ENCODE results near the gene CHID1.

Gene CHID1

DNA sequence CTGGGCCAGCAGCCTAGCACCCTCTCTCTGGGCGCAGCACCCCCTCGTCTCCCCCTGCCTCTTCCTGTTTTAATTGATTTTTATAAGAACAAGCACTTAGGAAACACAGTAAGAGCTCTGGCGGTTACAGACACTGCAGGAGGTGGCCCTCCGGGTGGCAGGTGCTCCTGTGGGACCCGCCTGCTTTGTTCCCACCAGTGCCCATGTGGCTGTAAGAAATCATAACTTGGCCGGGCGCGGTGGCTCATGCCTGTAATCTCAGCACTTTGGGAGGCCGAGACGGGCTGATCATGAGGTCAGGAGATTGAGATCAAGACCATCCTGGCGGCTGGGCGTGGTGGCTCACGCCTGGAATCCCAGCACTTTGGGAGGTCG lies 49.5 kb downstream of the CHID1 start:
- no peak for DNase-seq

DNA sequence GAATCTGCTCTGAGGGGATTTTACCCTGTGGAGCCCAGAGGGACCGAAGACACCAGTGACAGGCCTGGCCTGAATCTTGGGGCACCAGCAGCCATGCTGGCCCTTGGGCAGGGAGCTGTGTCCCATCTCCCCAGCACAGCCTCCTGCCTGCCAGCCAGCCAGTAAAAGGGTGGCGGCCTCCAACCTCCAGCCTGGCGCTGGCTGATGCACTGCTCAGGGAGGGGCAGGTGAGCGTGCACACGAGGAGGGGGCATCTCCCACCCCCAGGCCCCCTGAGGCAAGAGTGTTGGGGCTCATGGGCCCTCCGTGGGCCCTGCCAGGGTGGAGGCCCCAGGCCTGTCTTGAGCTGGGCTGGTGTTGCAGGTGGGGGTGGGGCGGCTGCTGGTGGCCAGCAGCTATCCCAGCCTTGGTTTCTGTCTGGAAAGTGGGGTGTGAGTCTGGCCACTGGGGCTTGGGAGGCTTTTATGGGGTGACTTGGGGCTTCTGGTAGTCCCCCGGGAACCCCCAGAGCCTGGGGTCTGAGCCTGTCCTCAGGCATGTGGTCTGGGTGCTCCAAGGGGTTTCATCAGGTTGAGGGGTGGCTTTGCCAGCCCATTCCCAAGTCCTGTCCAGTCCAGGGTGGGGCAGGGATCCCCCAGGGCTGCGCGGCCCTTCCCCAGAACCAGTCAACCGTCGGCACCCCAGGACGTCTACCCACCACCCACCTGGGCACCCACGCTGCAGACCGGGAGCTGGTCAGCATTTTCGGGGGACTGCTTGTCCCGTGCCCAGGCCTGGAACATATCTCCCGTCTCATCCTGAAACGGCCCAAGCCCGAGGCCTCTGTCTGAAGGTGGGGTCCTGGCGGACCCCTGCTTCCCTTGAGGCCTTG lies 50.1 kb downstream of the CHID1 start:
- peak; percentile 45 for DNase-seq

DNA sequence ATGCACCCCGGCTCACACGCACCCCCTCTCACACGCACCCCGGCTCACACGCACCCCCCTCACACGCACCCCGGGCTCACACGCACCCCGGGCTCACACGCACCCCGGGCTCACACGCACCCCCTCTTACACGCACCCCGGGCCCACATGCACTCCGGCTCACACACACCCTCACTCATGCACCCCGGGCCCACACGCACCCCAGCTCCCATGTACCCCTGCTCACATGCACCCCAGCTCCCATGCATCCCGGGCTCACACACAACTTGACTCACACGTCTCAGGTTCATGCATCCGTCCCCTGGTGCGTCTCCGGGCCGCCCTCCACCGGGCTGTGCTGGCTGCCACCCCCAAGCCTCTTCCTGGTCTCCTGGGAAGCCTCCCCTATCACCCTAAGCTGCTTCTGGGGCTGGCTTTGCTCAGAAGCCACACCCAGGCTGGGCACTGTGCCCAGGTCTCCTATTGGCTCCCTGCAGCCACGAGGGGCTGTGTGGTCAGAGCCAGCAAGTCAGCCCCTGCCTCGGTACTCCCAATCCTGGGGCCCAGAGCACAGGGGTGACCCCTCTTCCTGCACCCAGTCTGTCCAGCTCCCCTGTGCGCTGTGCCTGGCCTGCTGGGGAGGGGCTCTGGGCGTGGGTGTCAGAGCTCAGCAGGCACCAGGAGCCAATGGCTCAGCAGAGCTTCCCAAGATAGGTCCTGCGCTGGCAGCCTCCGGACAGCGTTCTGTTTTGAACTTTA lies 51.0 kb downstream of the CHID1 start:
- peak; percentile 95 for DNase-seq

DNA sequence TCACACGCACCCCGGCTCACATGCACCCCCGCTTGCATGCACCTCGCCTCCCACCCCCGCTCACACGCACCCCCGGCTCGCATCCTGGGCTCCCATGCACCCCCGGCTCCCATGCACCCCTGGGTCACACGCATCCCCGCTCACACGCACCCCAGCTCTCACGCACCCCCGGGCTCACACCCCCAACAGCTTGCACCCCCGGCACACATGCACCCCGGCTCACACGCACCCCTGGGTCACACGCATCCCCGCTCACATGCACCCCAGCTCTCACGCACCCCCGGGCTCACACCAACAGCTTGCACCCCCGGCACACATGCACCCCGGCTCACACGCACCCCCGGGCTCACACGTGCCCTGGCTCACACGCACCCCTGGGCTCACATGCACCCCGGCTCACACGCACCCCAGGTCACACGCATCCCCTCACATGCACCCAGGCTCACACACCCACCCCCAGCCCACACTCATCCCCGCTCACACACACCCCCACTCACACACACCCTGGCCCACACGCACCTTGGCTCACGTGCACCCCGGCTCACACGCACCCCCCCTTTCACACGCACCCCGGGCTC lies 51.8 kb downstream of the CHID1 start:
- no peak for DNase-seq

DNA sequence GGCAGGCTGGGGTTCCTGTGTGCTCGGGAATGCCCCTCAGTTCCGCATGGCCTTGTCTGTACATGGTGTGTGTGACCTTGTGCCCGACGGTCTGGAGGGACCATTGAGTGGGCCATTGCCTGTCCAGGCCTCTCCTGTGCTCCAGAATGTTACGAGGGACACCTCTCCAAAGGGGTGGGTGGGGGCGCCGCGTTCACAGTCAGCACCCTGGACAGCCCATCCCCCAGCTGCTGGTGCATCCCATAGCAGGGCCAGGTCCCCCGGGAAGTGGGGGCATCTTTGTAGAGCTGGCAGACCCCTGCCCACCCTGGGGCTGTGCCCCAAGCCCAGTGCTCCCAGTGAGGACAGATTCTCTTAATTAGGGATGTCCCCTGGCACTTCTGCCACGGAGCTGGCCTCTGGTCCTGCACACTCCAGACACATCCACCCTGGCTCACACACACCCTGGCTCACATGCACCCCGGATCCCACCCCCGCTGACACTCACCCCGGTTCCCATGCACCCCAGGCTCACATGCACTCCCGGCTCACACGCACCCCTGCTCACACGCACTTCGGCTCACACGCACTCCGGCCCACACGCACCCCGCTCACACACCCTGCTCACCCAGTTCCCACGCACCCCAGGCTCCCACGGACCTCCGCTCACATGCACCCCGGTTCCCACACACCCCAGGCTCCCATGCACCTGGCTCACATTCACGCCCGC lies 52.4 kb downstream of the CHID1 start:
- DNase-seq: no peak

DNA sequence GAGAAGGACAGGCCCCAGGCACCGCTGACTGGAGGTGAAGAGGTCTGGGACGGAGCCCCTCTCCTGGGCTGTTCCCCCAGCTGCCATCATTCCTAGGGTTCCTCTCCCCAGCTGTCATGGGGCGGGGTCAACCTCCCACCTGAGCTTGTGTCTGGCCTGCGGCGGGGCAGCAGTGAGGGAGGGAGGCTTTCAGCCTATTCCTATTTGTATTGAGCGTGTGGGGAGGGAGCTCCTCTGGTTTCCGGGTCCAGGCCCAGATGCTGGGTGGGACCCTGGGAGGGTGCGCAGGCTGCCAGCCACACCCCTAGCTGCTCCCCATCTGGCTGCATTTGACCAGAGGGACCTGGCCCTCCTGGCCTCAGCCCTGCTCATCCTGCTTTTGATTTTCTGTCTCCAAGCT lies 54.2 kb downstream of the CHID1 start:
- DNase-seq: no peak

DNA sequence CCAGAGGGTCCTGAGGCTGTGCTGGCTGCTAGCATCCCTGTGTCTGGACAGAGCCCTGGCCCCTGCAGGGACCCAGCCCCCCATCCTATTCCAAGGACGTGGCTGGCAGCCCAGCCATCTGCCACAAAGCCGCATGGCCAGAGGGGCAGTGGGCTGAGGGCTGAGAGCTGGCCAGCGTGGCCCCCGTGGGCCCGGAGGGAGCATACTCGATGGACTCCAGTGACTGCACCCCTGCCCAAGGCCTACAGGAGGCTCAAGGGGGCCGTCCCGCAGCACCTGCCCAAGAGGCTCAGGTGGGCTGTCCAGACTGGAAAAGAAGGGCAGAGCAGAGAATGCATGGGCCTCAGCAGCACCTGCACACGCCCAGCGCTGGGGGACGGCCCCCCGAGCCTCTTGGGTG lies 54.8 kb downstream of the CHID1 start:
- no peak for DNase-seq

DNA sequence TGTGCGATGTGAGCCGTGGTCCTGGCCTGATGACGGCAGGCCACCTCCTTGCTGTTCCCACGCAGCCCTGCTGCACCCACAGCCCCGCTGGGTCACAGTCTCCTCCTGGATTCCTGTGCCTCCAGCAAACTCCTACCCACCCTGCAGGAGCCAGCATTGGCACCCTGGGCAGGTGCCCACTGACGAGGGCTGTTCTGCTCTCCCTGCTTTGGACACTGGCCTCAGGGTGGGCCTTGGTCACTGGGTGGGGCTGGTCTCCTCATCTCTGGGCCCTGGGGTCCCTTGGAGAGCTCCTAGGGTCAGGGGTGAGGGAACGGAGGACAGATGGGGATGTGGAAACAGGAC lies 55.3 kb downstream of the CHID1 start:
- no peak for DNase-seq

DNA sequence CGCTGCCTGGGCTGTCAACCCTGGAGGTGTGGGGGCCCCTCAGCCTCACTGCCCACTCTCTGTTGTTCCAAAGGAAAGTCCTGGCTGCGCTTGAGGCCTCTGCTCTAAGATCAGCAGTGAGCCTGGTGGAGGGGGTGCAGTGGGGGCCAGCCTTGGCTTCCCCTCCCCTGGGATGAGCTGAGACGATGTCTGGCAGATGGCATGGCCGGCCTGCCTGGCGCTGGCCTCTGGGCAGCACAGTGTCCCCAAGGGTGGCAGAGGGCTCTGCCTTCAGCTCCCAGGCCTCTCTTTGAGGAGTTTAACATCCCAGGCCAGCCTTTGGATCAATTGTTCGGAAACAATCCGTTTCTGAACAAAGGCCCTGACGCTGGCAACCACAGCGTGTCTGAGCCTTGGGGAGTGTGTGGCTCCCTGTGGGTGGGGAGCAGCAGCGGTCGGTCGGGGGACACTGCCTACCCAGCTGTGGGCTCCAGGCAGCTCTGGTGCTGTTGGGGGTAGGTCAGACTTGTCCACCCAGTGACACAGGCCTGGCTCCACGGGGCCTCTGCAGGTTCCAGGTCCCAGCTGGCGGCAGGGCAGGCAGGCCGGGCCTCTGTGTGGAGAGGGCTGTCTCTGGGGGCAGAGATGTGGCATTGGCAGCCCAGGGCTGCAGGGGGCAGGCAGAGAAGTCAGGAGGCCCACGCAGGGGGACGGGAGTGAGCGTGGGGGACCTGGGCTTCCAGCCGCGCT lies 55.8 kb downstream of the CHID1 start:
- no peak for DNase-seq

DNA sequence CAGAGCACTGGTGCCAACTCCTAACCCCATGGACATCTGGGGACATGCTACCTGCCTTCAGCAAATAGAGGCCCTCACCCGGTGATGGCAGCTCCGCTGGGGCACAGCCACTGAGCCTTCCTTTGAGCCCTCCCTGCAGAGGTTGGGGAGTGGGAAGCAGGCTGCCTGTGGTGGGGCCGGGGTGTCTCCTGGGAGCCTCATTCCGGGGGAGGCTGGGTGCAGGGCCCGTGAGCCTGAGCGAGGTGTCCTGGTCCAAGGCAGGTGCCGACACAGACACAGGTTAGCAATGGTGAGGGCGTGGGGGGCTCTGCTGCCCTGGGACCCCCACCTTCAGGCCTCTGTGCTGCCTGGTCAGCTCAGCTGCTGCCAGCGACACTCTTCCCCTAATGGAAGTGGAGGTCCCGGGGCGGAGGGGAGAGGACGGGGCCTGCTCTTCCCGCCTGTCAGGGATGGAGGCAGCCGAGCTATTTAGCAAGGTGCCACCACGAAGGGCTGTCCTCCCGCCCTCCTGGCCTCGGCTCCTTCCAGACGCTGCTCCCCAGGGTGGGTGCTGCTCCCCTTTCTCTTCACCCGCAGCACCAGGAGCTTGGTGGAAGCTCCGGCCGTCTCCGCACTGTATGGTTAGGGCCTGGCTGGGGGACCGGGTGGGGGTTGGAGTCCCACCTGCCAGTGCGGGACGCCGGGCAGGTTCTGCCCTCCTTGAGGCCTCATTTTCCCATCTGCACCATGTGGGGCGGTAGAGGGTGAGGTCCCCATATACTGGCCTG lies 56.7 kb downstream of the CHID1 start:
- no peak for DNase-seq

DNA sequence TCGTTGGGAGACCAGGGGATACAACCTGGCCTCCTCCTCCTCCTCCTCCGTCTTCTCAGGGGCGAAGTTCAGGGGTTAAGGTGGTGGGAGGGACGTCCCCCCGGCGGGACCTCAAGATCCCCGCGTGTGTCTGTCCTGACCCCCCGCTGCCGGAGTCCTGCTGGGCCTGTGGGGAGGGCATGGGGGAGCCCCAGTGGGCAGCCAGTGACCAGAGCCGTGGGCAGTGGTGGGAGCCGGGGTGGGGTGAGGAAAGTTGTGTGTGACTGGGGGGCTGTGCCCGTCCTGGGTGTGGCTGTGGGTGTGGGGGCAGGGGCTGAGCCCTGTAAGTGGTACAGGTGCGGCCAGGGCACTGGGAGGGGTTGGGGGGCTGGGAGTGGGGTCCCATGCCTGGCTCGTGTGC lies 57.8 kb downstream of the CHID1 start:
- DNase-seq: no peak

DNA sequence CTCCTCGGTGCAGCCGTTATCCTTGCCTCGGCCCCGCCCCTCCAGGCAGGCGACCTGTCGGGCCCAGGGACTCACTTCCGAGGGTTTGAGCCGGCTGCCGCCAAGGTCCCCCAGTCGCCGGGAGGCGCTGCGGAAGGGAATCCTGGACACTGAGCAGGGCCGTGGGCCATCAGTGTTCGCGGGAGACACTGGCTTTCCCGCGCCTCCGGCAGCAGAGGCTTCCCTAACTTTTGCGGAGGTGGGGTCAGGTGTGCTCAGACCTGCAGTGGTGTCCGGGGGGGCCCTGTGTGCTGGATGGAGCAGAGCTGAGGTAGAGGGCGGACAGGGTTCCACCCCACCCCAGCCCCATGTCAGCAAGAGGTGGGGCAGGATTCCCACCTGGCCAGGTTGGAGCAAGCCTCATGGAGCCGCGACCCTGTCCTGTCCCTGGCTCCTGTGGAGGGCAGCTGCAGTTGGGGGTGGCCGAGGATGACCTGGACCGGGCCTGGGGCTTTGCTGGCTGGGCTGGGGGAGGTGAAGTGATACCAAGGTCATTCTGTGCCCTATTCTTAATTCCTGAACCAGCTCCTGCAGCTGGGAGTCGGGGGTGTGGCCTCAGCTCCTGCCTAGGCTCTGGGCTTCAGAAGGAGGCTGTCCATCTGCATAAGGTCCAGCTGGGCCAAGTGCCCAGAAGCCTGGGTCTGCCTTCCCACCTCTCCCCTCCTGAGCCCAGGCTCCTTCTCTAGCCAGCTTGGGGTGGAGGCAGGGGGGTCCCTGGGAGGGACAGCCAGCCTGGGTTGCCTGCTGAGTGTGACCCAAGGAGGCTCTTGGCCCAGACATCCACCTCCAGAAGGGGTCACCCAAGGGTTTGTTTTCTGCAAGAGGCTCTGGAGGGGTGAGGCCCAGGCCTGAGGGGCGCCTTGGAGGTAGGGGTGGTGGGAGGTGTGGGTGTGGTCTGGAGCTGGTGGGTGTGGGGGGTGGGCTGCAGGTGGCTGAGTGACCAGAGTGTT lies 59.5 kb downstream of the CHID1 start:
- DNase-seq: peak; percentile 46

DNA sequence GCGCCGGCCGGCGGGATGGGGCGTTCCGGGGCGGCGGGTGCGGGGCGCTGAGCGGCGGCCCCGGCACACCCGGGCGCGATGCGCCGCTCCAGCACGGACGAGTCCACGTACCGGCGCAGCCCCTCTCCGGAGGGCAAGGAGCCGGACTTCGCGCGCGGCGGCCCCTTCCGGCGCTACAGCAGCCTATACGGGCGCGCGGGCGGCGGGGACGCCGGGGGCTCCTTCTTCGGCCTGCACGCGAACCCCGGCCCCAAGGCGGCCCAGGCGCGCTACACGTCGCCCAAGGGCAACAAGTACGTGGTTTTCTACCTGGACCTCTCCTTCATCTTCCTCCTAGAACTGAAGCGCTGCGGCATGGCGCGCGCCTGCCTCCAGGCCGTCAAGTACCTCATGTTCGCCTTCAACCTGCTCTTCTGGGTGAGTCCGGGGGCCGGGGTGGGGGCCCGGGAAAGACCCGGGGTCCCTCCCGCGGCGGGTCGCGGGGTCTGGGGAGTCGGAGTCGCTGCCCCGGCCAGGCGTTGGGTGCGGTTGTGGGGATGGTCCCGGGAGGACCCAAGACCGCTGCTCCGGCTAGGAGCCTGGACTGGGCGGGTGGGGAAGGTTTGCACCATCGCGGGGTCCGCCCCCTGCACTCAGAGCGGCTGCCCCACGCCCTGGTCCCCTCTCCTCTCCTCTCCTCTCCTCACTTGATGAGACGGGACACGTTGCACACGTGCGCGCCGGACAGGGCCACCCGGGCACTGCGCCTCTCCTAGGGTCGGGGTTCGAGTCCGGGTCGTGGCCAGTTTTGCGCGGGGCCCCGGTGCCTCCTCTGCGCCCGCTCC lies 60.4 kb downstream of the CHID1 start:
- no peak for DNase-seq

DNA sequence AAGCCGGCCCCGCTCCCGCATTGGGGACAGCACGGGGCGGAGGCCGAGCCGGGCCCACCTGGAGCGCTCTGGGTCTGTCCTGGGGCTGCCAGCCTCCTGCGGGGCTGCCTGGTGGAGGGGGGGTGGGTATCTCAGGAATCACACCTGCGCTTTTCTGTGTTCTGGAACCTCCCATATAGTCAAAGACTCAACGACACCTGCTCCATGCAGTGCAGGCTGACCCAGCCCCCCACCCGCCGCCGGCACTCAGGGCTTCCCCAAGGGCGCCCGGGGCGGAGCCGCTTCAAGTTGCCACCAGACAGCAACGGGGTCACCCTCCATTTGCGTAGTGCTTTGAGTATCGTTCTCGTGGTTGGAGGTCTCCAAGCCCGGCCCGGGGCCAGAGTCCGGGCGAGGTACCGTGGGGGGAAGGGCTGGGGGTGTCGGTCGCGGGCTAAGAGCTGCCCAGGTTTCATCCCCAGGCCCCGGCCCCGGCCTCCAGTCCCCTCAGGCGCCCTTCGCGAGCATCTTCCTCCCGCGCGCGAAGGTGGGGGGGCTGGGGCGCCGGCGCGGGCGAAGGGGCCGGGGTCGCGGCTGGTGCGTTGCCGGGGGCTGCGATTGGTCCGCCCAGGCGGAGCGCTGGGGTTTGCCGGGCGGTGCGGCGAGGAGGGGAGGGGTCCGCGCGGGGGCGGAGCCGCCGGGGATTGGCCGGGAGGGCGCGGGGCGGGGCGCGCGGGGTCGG lies 61.3 kb downstream of the CHID1 start:
- no peak for DNase-seq

DNA sequence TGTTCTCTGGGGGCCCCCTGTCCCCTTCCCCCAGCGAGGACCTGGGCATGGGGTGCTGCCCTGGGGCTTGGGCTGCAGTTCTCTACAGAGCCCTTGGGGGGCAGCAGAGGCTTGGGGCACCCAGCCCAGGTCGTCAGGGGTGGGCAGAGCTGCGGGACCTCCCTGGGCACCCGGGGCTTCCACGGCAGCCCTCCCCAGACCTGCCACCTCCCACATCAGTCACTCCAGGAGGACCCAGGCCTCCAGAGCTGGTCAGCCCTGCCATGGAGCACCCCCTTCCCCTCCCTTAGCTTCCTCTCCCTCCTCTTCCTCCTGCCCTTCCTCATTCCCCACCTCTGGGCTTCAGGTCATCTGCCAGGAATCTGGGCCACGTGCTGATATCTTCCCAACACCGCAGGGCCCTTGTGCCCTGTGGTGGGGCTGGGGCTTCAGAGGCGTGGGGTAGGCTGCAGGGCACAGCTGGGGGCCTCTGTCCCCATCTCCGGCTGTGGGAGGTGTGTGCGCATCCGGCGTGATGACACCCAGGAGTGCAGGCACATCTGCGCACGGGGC lies 62.2 kb downstream of the CHID1 start:
- peak; percentile 58 for DNase-seq

DNA sequence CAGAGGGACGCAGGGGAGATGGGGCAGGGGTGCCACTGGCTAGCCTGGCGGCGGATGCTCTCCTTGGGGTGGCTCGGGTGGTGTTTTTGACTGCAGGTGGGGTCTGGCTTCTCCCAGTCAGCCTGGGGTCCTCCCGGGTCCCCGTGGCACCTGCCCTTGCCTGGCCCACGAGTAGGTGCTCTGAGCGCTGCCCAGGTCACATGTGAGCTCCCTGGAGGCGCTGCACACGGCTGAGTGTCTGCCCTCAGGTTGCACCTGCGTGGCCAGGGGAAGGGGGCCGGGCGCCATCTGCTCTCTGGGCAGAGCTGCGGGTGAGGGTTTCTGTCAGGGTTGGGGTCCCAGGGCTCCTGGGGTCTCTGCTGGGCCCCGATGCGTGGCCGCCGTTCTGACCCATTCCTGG lies 62.7 kb downstream of the CHID1 start:
- DNase-seq: no peak

DNA sequence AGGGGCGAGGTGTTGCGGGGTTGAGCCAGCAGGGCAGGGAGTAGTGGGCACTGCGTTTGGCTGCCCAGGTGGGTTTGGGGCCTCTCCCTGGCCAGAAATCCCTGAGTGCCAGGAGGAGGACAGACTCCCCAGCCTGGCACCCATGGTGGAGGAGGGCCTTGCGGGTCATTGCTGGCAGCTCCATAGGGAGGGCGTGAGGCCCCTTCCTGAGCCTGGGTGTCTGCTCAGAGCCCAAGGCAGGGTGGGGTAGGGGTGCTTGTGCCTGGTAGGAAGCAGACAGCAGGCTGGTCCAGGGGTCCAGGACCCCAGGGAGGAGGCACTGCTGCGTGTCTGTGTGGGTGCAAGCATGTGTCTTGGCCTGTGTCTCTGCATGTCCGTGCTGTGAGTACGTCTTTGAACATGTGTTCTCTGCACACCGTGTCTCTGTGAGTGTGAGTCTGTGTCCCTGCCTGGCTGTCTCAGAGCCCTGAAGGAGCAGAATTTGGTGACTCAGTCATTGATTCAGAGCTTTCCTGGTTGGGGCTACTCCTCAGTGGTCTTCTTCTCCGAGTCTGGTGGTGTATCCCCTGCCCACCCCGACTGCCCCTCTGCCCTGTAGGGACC lies 64.0 kb downstream of the CHID1 start:
- DNase-seq: no peak

DNA sequence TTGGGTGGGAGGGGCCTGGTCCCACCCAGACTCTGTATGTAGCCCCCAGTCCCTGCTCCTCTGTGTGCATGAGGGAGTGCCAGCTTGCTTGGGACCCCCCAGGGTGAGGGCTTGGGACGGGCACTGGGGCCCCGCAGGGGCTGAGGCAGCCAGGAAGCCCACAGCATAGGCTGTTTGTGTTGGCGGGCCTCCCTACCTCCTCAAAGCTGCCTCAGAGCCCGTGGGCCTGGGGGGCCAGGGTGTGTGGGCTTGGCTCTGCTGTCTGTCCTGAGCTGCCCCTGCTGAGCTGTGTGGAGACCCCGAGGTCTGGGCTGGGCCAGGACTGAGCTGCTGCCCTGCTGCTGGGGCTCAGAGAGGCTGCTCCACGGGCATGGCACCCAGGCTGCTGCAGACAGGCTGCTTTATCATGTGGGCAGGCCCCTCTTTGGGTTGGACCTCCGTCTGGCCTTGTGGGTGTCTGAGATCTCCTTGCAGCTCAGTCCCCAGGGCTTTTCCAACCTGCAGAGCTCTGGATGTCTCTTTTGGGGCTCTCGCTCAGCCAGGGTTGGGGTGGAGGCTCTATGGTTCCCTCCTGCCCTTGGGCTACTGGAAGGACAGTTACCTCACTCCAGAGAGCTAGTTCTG lies 64.6 kb downstream of the CHID1 start:
- peak; percentile 74 for DNase-seq
